ENCODE results near the gene PKP4. TPM values are rescaled to one million over a fixed set of nuclear protein-coding genes. Genes with fewer than 3 reads are reported as not detected.

PKP4 gene
- total RNA-seq, 3 donors from 2014 or later = 62.1 to 138 (median 121) TPM

GRCh38 chr2:158507679-158508078, 50.9 kb downstream of the PKP4 start:
- H3K9me3 ChIP-seq = no peaks in the 10 kb centered on the region
- H3K27me3 ChIP-seq = no peaks in the 10 kb centered on the region
- intact Hi-C loops (cut with DNase I; ENCODE audit: low total_unique reads) = no loop called here
- peak overlapping the region in 1 of 2 donors; percentile 50 for H3K27ac ChIP-seq
- no peaks in the 10 kb centered on the region for H3K36me3 ChIP-seq
- TF ChIP-seq CTCF (IDR thresholded peaks at IDR 0.05) = no peak
- no peak for TF ChIP-seq POLR2A (IDR thresholded peaks at IDR 0.05)
- TF ChIP-seq POLR2AphosphoS5 (IDR thresholded peaks at IDR 0.05) = no peak
- no peak overlapping the region for H3K4me3 ChIP-seq
- H3K4me1 ChIP-seq = no peaks in the 10 kb centered on the region
- DNase-seq (ENCODE audit: low spot score in 2 of 2) = no peak

GRCh38 chr2:158509928-158510797, 53.4 kb downstream of the PKP4 start:
- intact Hi-C loops (cut with DNase I; ENCODE audit: low total_unique reads) = no loop called here
- Histone ChIP-seq H3K36me3 (no peaks in the 10 kb centered on the region), H3K27ac (peak overlapping the region; percentile 63 to 80), H3K27me3 (no peaks in the 10 kb centered on the region), H3K4me3 (no peak overlapping the region), H3K4me1 (no peaks in the 10 kb centered on the region), H3K9me3 (no peaks in the 10 kb centered on the region)
- no peak for TF ChIP-seq POLR2AphosphoS5 (IDR thresholded peaks at IDR 0.05)
- no peak for TF ChIP-seq CTCF (IDR thresholded peaks at IDR 0.05)
- no peak for TF ChIP-seq POLR2A (IDR thresholded peaks at IDR 0.05)
- no peak for DNase-seq (ENCODE audit: low spot score in 2 of 2)

GRCh38 chr2:158510887-158511286, 54.1 kb downstream of the PKP4 start:
- Histone ChIP-seq H3K4me3 (no peak overlapping the region), H3K9me3 (no peaks in the 10 kb centered on the region), H3K36me3 (no peaks in the 10 kb centered on the region), H3K27me3 (no peaks in the 10 kb centered on the region), H3K27ac (peak overlapping the region; percentile 63 to 80), H3K4me1 (no peaks in the 10 kb centered on the region)
- intact Hi-C loops (cut with DNase I; ENCODE audit: low total_unique reads) = no loop called here
- TF ChIP-seq POLR2A (IDR thresholded peaks at IDR 0.05) = no peak
- TF ChIP-seq CTCF (IDR thresholded peaks at IDR 0.05) = no peak
- no peak for TF ChIP-seq POLR2AphosphoS5 (IDR thresholded peaks at IDR 0.05)
- DNase-seq (ENCODE audit: low spot score in 2 of 2) = no peak

- Histone ChIP-seq H3K4me3 (no peak overlapping the region), H3K9me3 (no peaks in the 10 kb centered on the region), H3K27ac (no peak overlapping the region), H3K27me3 (no peaks in the 10 kb centered on the region), H3K36me3 (no peaks in the 10 kb centered on the region), H3K4me1 (no peaks in the 10 kb centered on the region)
- intact Hi-C loops (cut with DNase I; ENCODE audit: low total_unique reads) = no loop called here
- TF ChIP-seq CTCF (IDR thresholded peaks at IDR 0.05) (no peak), POLR2AphosphoS5 (IDR thresholded peaks at IDR 0.05) (no peak), POLR2A (IDR thresholded peaks at IDR 0.05) (no peak)
- no peak for DNase-seq (ENCODE audit: low spot score in 2 of 2)
These were observed 55.0 kb downstream of the PKP4 start for GRCh38 chr2:158511706-158512105.

GRCh38 chr2:158512323-158512722, 55.6 kb downstream of the PKP4 start:
- no peak for TF ChIP-seq POLR2AphosphoS5 (IDR thresholded peaks at IDR 0.05)
- no peak for TF ChIP-seq POLR2A (IDR thresholded peaks at IDR 0.05)
- no peak for TF ChIP-seq CTCF (IDR thresholded peaks at IDR 0.05)
- Histone ChIP-seq H3K4me1 (no peaks in the 10 kb centered on the region), H3K4me3 (no peak overlapping the region), H3K27me3 (no peaks in the 10 kb centered on the region), H3K27ac (peak overlapping the region in 1 of 2 donors; percentile 17), H3K36me3 (no peaks in the 10 kb centered on the region), H3K9me3 (no peaks in the 10 kb centered on the region)
- no peak for DNase-seq (ENCODE audit: low spot score in 2 of 2)
- intact Hi-C loops (cut with DNase I; ENCODE audit: low total_unique reads) = no loop called here
